H9 (cell line): ENCODE data around the gene TTC7B. TPM values are rescaled to one million over a fixed set of nuclear protein-coding genes. Genes with fewer than 3 reads are reported as not detected.
A peak's percentile ranks its signal among the peaks of the same experiment; 100 is the strongest.

Source experiments
- DNase-seq: peaks from one replicate; pipeline ENCODE4 v3.0.0-alpha.2; 2017
- H2AFZ ChIP-seq: one replicate; pipeline ENCODE4 v1.6.1; 2013; ENCODE audit warnings: mild to moderate bottlenecking, low read length, control low read depth, moderate library complexity
- H2AK5ac ChIP-seq: 2 replicates; pipeline ENCODE4 v1.6.1; 2013; ENCODE audit warnings: low read length, control low read depth, mixed read lengths; ENCODE audit not compliant: insufficient read length
- H2BK120ac ChIP-seq: one replicate; pipeline ENCODE4 v1.6.1; 2013; ENCODE audit warnings: low read depth, mild to moderate bottlenecking, low read length, control low read depth, inconsistent platforms; ENCODE audit not compliant: poor library complexity, severe bottlenecking
- H2BK12ac ChIP-seq: 2 replicates; pipeline ENCODE4 v1.6.1; 2013; ENCODE audit warnings: low read length, control low read depth, mixed read lengths, low read depth; ENCODE audit not compliant: insufficient read length
- H2BK15ac ChIP-seq: 2 replicates; pipeline ENCODE4 v1.6.1; 2013; ENCODE audit warnings: low read depth, low read length, control low read depth
- H2BK20ac ChIP-seq: one replicate; pipeline ENCODE4 v1.6.1; 2013; ENCODE audit warnings: low read depth, mild to moderate bottlenecking, low read length, control low read depth, inconsistent platforms; ENCODE audit not compliant: poor library complexity, severe bottlenecking
- H2BK5ac ChIP-seq: 2 replicates; pipeline ENCODE4 v1.6.1; 2013; ENCODE audit warnings: low read length, control low read depth, mixed read lengths; ENCODE audit not compliant: insufficient read length
- H3K14ac ChIP-seq: 2 replicates; pipeline ENCODE4 v1.6.1; 2013; ENCODE audit warnings: low read length, control low read depth; ENCODE audit not compliant: insufficient read depth
- H3K18ac ChIP-seq: 2 replicates; pipeline ENCODE4 v1.6.1; 2013; ENCODE audit warnings: low read depth, mild to moderate bottlenecking, mixed read lengths, low read length, control low read depth; ENCODE audit not compliant: insufficient read length
- H3K23ac ChIP-seq: 2 replicates; pipeline ENCODE4 v1.6.1; 2013; ENCODE audit warnings: low read length, control low read depth, mixed read lengths, low read depth; ENCODE audit not compliant: insufficient read length
- H3K23me2 ChIP-seq: 2 replicates; pipeline ENCODE4 v1.6.1; 2013; ENCODE audit warnings: low read depth, mild to moderate bottlenecking, mixed read lengths, low read length, control low read depth; ENCODE audit not compliant: insufficient read length, poor library complexity, severe bottlenecking
- H3K27ac ChIP-seq: 2 replicates; pipeline ENCODE4 v1.5.1; 2013; ENCODE audit warnings: low read length, control low read depth, mixed read lengths, low read depth; ENCODE audit not compliant: insufficient read length
- H3K27me3 ChIP-seq: 2 replicates; pipeline ENCODE4 v1.6.1; 2013; ENCODE audit warnings: low read length, control low read depth, inconsistent platforms; ENCODE audit not compliant: insufficient read depth
- H3K4ac ChIP-seq: 2 replicates; pipeline ENCODE4 v1.6.1; 2013; ENCODE audit warnings: low read depth, mild to moderate bottlenecking, control low read depth, inconsistent platforms, low read length, moderate library complexity
- H3K4me1 ChIP-seq: 2 replicates; pipeline ENCODE4 v1.6.1; 2013; ENCODE audit warnings: low read length, control low read depth, inconsistent platforms; ENCODE audit not compliant: insufficient read depth
- H3K4me2 ChIP-seq: 2 replicates; pipeline ENCODE4 v1.6.1; 2013; ENCODE audit warnings: low read length, control low read depth, mixed read lengths; ENCODE audit not compliant: insufficient read length, insufficient read depth
- H3K56ac ChIP-seq: 2 replicates; pipeline ENCODE4 v1.6.1; 2013; ENCODE audit warnings: low read depth, mild to moderate bottlenecking, mixed read lengths, low read length, control low read depth; ENCODE audit not compliant: insufficient read length
- H3K79me1 ChIP-seq: 2 replicates; pipeline ENCODE4 v1.6.1; 2013; ENCODE audit warnings: low read depth, mild to moderate bottlenecking, moderate library complexity, low read length, control low read depth, inconsistent platforms; ENCODE audit not compliant: insufficient read depth, poor library complexity, severe bottlenecking
- H3K79me2 ChIP-seq: 2 replicates; pipeline ENCODE4 v1.6.1; 2013; ENCODE audit warnings: low read length, control low read depth, inconsistent platforms; ENCODE audit not compliant: insufficient read depth
- H3K9ac ChIP-seq: 2 replicates; pipeline ENCODE4 v1.6.1; 2013; ENCODE audit warnings: low read length, control low read depth, mixed read lengths; ENCODE audit not compliant: insufficient read length; ENCODE audit errors: extremely low read depth
- H3K9me3 ChIP-seq: one replicate; pipeline ENCODE4 v1.6.1; 2013; ENCODE audit warnings: low read depth, low read length, inconsistent platforms; ENCODE audit not compliant: control insufficient read depth
- H3T11ph ChIP-seq: one replicate; pipeline ENCODE4 v1.6.1; 2013; ENCODE audit warnings: mild to moderate bottlenecking, low read length, control low read depth, inconsistent platforms
- H4K20me1 ChIP-seq: one replicate; pipeline ENCODE4 v1.6.1; 2013; ENCODE audit not compliant: control insufficient read depth, insufficient read length, insufficient read depth
- H4K5ac ChIP-seq: 2 replicates; pipeline ENCODE4 v1.6.1; 2013; ENCODE audit warnings: low read depth, mild to moderate bottlenecking, mixed read lengths, low read length, control low read depth; ENCODE audit not compliant: insufficient read length
- H4K8ac ChIP-seq: replicated peaks from 2 replicates; pipeline ENCODE4 v1.6.1; 2013; ENCODE audit warnings: low read length, control low read depth, mixed read lengths, low read depth; ENCODE audit not compliant: insufficient read length
- H4K91ac ChIP-seq: 2 replicates; pipeline ENCODE4 v1.6.1; 2013; ENCODE audit warnings: low read depth, mild to moderate bottlenecking, moderate library complexity, mixed read lengths, low read length, control low read depth; ENCODE audit not compliant: insufficient read length
- H3K27ac Mint-ChIP-seq, 3 experiments: 2 replicates in 2 of 3; 3 replicates in 1 of 3; pipeline ENCODE4 v1.8.0; 2020 to 2021; ENCODE audit warnings: mixed read lengths in 3 of 3, mild to moderate bottlenecking in 1 of 3, moderate library complexity in 1 of 3
- H3K27me3 Mint-ChIP-seq: 2 replicates; pipeline ENCODE4 v1.8.0; 2021; ENCODE audit warnings: low read depth, mild to moderate bottlenecking, moderate library complexity, mixed read lengths
- H3K36me3 Mint-ChIP-seq, 3 experiments: 2 replicates in 2 of 3; 3 replicates in 1 of 3; pipeline ENCODE4 v1.8.0; 2020 to 2021; ENCODE audit warnings: low read depth in 3 of 3, mixed read lengths in 3 of 3; ENCODE audit not compliant: insufficient read depth in 1 of 3
- H3K4me1 Mint-ChIP-seq, 2 experiments: 2 replicates each; pipeline ENCODE4 v1.8.0; 2020; ENCODE audit warnings: mixed read lengths in 2 of 2
- H3K4me3 Mint-ChIP-seq, 2 experiments: 2 replicates in 1 of 2; 3 replicates in 1 of 2; pipeline ENCODE4 v1.8.0; 2020 to 2021; ENCODE audit warnings: mild to moderate bottlenecking in 2 of 2, mixed read lengths in 2 of 2, moderate library complexity in 1 of 2
- H3K9me3 Mint-ChIP-seq, 2 experiments: 2 replicates in 1 of 2; 3 replicates in 1 of 2; pipeline ENCODE4 v1.8.0; 2020; ENCODE audit warnings: mild to moderate bottlenecking in 2 of 2, mixed read lengths in 2 of 2, moderate library complexity in 1 of 2
- CTCF ChIP-seq: fragments of 200-600 bp; sonication (generic); conservative IDR thresholded peaks from 3 replicates; pipeline ENCODE4 v1.8.0; 2021; ENCODE audit warnings: antibody characterized with exemption, mild to moderate bottlenecking
- WGBS: extraction: QIAGEN DNeasy Blood & Tissue Kit; methylation state at CpG from one replicate; pipeline ENCODE4 v1.1.7; 2013; ENCODE audit warnings: missing lambda C conversion rate, low lambda C conversion rate, mixed read lengths; ENCODE audit not compliant: insufficient read length; ENCODE audit errors: extremely low coverage; 5-methylcytosine and 5-hydroxymethylcytosine counted together
- total RNA-seq: library from RNA; stranded (reverse); gene quantifications from 2 replicates; pipeline ENCODE4 v1.2.1, GENCODE V29; 2021

Gene TTC7B
- total RNA-seq, 1 experiment from 2014 or later: 33.7 TPM

- peak overlapping the region in 2 of 3 experiments; percentile 64 to 73; a peak in 2 of 7 replicates for H3K27ac Mint-ChIP-seq
- no peak overlapping the region for H3K9ac ChIP-seq
- H3K27me3 Mint-ChIP-seq: no peaks in the 10 kb centered on the region
- no peak overlapping the region for H2BK120ac ChIP-seq
- no peak overlapping the region for H3K4me3 Mint-ChIP-seq
- no peak overlapping the region for H2AK5ac ChIP-seq
- no peak overlapping the region for H4K91ac ChIP-seq
- no peaks in the 10 kb centered on the region for H3K79me1 ChIP-seq
- H3K79me2 ChIP-seq: no peaks in the 10 kb centered on the region
- TF ChIP-seq CTCF: no peak
- H3T11ph ChIP-seq: no peak overlapping the region
- peaks cover 6% of the 10 kb centered on the region; the same call in 1 of the 2 replicates for H3K4me1 ChIP-seq
- no peaks in the 10 kb centered on the region for H4K20me1 ChIP-seq
- H3K27me3 ChIP-seq: no peaks in the 10 kb centered on the region
- no peak overlapping the region for H3K18ac ChIP-seq
- H3K14ac ChIP-seq: no peak overlapping the region
- no peak overlapping the region for H3K23ac ChIP-seq
- no peak overlapping the region for H4K8ac ChIP-seq
- no peak overlapping the region for H3K4ac ChIP-seq
- no peaks in the 10 kb centered on the region for H3K23me2 ChIP-seq
- DNase-seq: no peak
- no peak overlapping the region for H2BK15ac ChIP-seq
- H3K9me3 ChIP-seq: no peaks in the 10 kb centered on the region
- peaks cover 0 to 5% (median 5%) of the 10 kb centered on the region in 3 experiments; a peak in 2 of 7 replicates for H3K36me3 Mint-ChIP-seq
- H4K5ac ChIP-seq: no peak overlapping the region
- no peak overlapping the region for H2BK5ac ChIP-seq
- H3K56ac ChIP-seq: no peak overlapping the region
- H2AFZ ChIP-seq: no peak overlapping the region
- peaks cover 41 to 48% of the 10 kb centered on the region in 2 experiments for H3K4me1 Mint-ChIP-seq
- H2BK12ac ChIP-seq: no peak overlapping the region
- no peak overlapping the region for H3K4me2 ChIP-seq
- WGBS: no CpG with 5 or more reads among the region's 5 CpGs
- no peak overlapping the region for H3K27ac ChIP-seq
- H2BK20ac ChIP-seq: no peak overlapping the region
- no peaks in the 10 kb centered on the region for H3K9me3 Mint-ChIP-seq
Observed at GRCh38 chr14:90651271-90651804, 164.9 kb downstream of the TTC7B start.
